PC-9 (cell line): ENCODE measurements around the gene KRTAP10-3. TPM values are rescaled to one million over a fixed set of nuclear protein-coding genes. Genes with fewer than 3 reads are reported as not detected.

Source experiments
- BruUV-seq: library from RNA; stranded (reverse); fragments of 400-500 nt; replicated peaks from 2 replicates; lab custom pipeline; 2021; lab: Mats Ljungman, UMichigan
- CTCF ChIA-PET: fragments of 300-600 bp; sonication (Branson Sonifier 250); formaldehyde crosslinking; loops from one replicate; lab custom pipeline; 2022; ENCODE audit warnings: antibody characterized with exemption; lab: Charles Lee
- POLR2A ChIA-PET: fragments of 300-600 bp; sonication (Branson Sonifier 250); formaldehyde crosslinking; loops from one replicate; lab custom pipeline; 2022; ENCODE audit warnings: antibody characterized with exemption; ENCODE audit not compliant: unreplicated experiment; lab: Charles Lee
- DNase-seq, 2 experiments: peaks; one replicate each; pipeline versions ENCODE4 v3.0.0 to v3.0.0-alpha.2; 2015 to 2022; ENCODE audit warnings: mixed read lengths in 1 of 2
- H2AFZ ChIP-seq: fragments of 200-600 bp; sonication (generic); 2 replicates; pipeline ENCODE4 v1.8.1; 2017; ENCODE audit warnings: antibody characterized with exemption
- H3F3A ChIP-seq: fragments of 200-600 bp; sonication (generic); 2 replicates; pipeline ENCODE4 v1.8.1; 2017; ENCODE audit warnings: antibody characterized with exemption, mild to moderate bottlenecking, low read depth; ENCODE audit not compliant: insufficient read depth
- H3K27ac ChIP-seq: fragments of 200-600 bp; sonication (generic); 2 replicates; pipeline ENCODE4 v1.6.1; 2016; ENCODE audit warnings: mixed run types
- H3K27me3 ChIP-seq: fragments of 200-600 bp; sonication (generic); 2 replicates; pipeline ENCODE4 v1.6.1; 2016; ENCODE audit warnings: low read depth, mixed run types; ENCODE audit not compliant: insufficient read depth
- H3K36me3 ChIP-seq: fragments of 200-600 bp; sonication (generic); 2 replicates; pipeline ENCODE4 v1.6.1; 2016; ENCODE audit warnings: low read depth, mixed run types
- H3K4me1 ChIP-seq: fragments of 200-600 bp; sonication (generic); replicated peaks from 2 replicates; pipeline ENCODE4 v1.6.1; 2016; ENCODE audit warnings: mixed run types; ENCODE audit not compliant: insufficient read depth
- H3K4me2 ChIP-seq: fragments of 200-600 bp; sonication (generic); 2 replicates; pipeline ENCODE4 v1.6.1; 2017; ENCODE audit warnings: mixed run types
- H3K4me3 ChIP-seq: fragments of 200-600 bp; sonication (generic); 2 replicates; pipeline ENCODE4 v1.6.1; 2016; ENCODE audit warnings: mixed run types
- H3K79me2 ChIP-seq: fragments of 200-600 bp; sonication (generic); 2 replicates; pipeline ENCODE4 v1.6.1; 2017; ENCODE audit warnings: low read depth, mixed run types
- H3K9me2 ChIP-seq: fragments of 200-600 bp; sonication (generic); 2 replicates; pipeline ENCODE4 v1.8.1; 2017; ENCODE audit warnings: mild to moderate bottlenecking; ENCODE audit not compliant: insufficient read depth
- H3K9me3 ChIP-seq: fragments of 200-600 bp; sonication (generic); 2 replicates; pipeline ENCODE4 v1.8.1; 2016; ENCODE audit warnings: low read depth; ENCODE audit not compliant: insufficient read depth
- H4K20me1 ChIP-seq: fragments of 200-600 bp; sonication (generic); 2 replicates; pipeline ENCODE4 v1.8.1; 2017; ENCODE audit not compliant: insufficient read depth
- CTCF ChIP-seq: fragments of 200-600 bp; sonication (generic); conservative IDR thresholded peaks from 2 replicates; pipeline ENCODE4 v1.6.1; 2017; ENCODE audit warnings: mixed run types, antibody characterized with exemption, mild to moderate bottlenecking, moderate library complexity
- EZH2 ChIP-seq: fragments of 200-600 bp; sonication (generic); IDR thresholded peaks from 2 replicates; pipeline ENCODE4 v1.8.0; 2017; ENCODE audit warnings: antibody characterized with exemption, low read depth
- intact Hi-C: fragments of 100-400 bp; cut with micrococcal nuclease; formaldehyde crosslinking; loops from one replicate; pipeline ENCODE4 v1.10.0; 2022; ENCODE audit not compliant: unreplicated experiment
- total RNA-seq: library from RNA; stranded (reverse); gene quantifications from 2 replicates; pipeline ENCODE4 v1.2.3, GENCODE V29; 2021

KRTAP10-3 gene
- total RNA-seq, 1 experiment from 2014 or later = not detected

GRCh38 chr21:44572959-44573583 is 14.5 kb upstream of the KRTAP10-3 start:
- ChIA-PET CTCF (no interaction called here), POLR2A (no interaction called here)
- H3K9me2 ChIP-seq = no peaks in the 10 kb centered on the region
- H3K36me3 ChIP-seq = no peaks in the 10 kb centered on the region
- no peaks in the 10 kb centered on the region for H3K79me2 ChIP-seq
- no peak for DNase-seq
- intact Hi-C loops = no loop called here
- no peaks in the 10 kb centered on the region for H3K9me3 ChIP-seq
- no peak overlapping the region for H3K27ac ChIP-seq
- H3K4me3 ChIP-seq = no peak overlapping the region
- no peaks in the 10 kb centered on the region for H3K4me1 ChIP-seq
- no TSS peak for BruUV-seq
- no peaks in the 10 kb centered on the region for H4K20me1 ChIP-seq
- H3K4me2 ChIP-seq = no peak overlapping the region
- no peak for TF ChIP-seq EZH2
- no peak for TF ChIP-seq CTCF
- no peak overlapping the region for H2AFZ ChIP-seq
- peaks cover 67% of the 10 kb centered on the region for H3K27me3 ChIP-seq
- H3F3A ChIP-seq = no peaks in the 10 kb centered on the region

GRCh38 chr21:44571844-44572782 is 13.5 kb upstream of the KRTAP10-3 start:
- POLR2A ChIA-PET = no interaction called here
- TF ChIP-seq EZH2 = no peak
- no peak for TF ChIP-seq CTCF
- H3K36me3 ChIP-seq = no peaks in the 10 kb centered on the region
- intact Hi-C loops = no loop called here
- H3K4me1 ChIP-seq = no peaks in the 10 kb centered on the region
- no peak for DNase-seq
- no peak overlapping the region for H3K27ac ChIP-seq
- no peaks in the 10 kb centered on the region for H3K9me3 ChIP-seq
- no peaks in the 10 kb centered on the region for H3F3A ChIP-seq
- no peak overlapping the region for H3K4me2 ChIP-seq
- no TSS peak for BruUV-seq
- no peaks in the 10 kb centered on the region for H4K20me1 ChIP-seq
- no peak overlapping the region for H2AFZ ChIP-seq
- CTCF ChIA-PET = no interaction called here
- peaks cover 71% of the 10 kb centered on the region for H3K27me3 ChIP-seq
- H3K79me2 ChIP-seq = no peaks in the 10 kb centered on the region
- H3K4me3 ChIP-seq = no peak overlapping the region
- H3K9me2 ChIP-seq = no peaks in the 10 kb centered on the region

- Histone ChIP-seq H2AFZ (no peak overlapping the region), H3K9me2 (no peaks in the 10 kb centered on the region), H3K9me3 (no peaks in the 10 kb centered on the region), H3K4me2 (no peak overlapping the region), H4K20me1 (no peaks in the 10 kb centered on the region), H3K36me3 (no peaks in the 10 kb centered on the region), H3K27me3 (peaks cover 67% of the 10 kb centered on the region), H3K4me1 (no peaks in the 10 kb centered on the region), H3K27ac (no peak overlapping the region), H3K79me2 (no peaks in the 10 kb centered on the region), H3K4me3 (no peak overlapping the region), H3F3A (no peaks in the 10 kb centered on the region)
- DNase-seq = no peak
- ChIA-PET CTCF (no interaction called here), POLR2A (no interaction called here)
- intact Hi-C loops = no loop called here
- no TSS peak for BruUV-seq
- no peak for TF ChIP-seq EZH2
- TF ChIP-seq CTCF = no peak
These were observed 12.7 kb upstream of the KRTAP10-3 start for GRCh38 chr21:44571296-44571695.
